K562 (cell line): ENCODE results near the gene TEP1. TPM values are rescaled to one million over a fixed set of nuclear protein-coding genes. Genes with fewer than 3 reads are reported as not detected.

Experiments
- ATF3 ChIP-seq, 2 experiments: fragments of 450-650 bp in 1 of 2; sonication (generic) in 1 of 2; formaldehyde crosslinking in 1 of 2; IDR thresholded peaks in 1 of 2; conservative IDR thresholded peaks in 1 of 2; 2 replicates each; pipeline versions ENCODE4 v1.6.1 to v1.8.1; 2016 to 2023; ENCODE audit warnings: mild to moderate bottlenecking in 2 of 2, moderate library complexity in 2 of 2, inconsistent platforms in 1 of 2, missing genetic modification reagents in 1 of 2
- CBFA2T2 ChIP-seq: fragments of 450-650 bp; conservative IDR thresholded peaks from 2 replicates; pipeline ENCODE4 v1.6.1; 2017; ENCODE audit warnings: mild to moderate bottlenecking
- CBFA2T3 ChIP-seq: fragments of 450-650 bp; IDR thresholded peaks from 2 replicates; pipeline ENCODE4 v1.6.1; 2017
- EP300 ChIP-seq: IDR thresholded peaks from 2 replicates; pipeline ENCODE4 v1.6.1; 2012; ENCODE audit warnings: low read length, improper control_type of control experiment
- FOXA1 ChIP-seq: fragments of 450-650 bp; IDR thresholded peaks from 2 replicates; pipeline ENCODE4 v1.6.1; 2016; ENCODE audit warnings: mild to moderate bottlenecking, borderline replicate concordance
- GTF2F1 ChIP-seq: IDR thresholded peaks from 2 replicates; pipeline ENCODE4 v1.6.1; 2011; ENCODE audit warnings: low read depth, low read length, improper control_type of control experiment
- HDAC1 ChIP-seq, 2 experiments: fragments of 450-650 bp; IDR thresholded peaks; 2 replicates each; pipeline ENCODE4 v1.6.1; 2016 to 2017; ENCODE audit warnings: inconsistent platforms in 1 of 2, mild to moderate bottlenecking in 1 of 2, moderate library complexity in 1 of 2
- MYC ChIP-seq, 2 experiments: fragments of 250-450 bp in 1 of 2; sonication (Bioruptor Pico) in 1 of 2; IDR thresholded peaks; 2 replicates each; pipeline versions ENCODE4 v1.5.1 to v1.6.1; 2012 to 2021; ENCODE audit warnings: low read depth in 2 of 2, borderline replicate concordance in 1 of 2, improper control_type of control experiment in 1 of 2, low read length in 1 of 2, mild to moderate bottlenecking in 1 of 2, moderate library complexity in 1 of 2
- PML ChIP-seq: IDR thresholded peaks from 2 replicates; pipeline ENCODE4 v1.6.1; 2012; ENCODE audit warnings: low read length, inconsistent platforms
- POLR2H ChIP-seq: IDR thresholded peaks from 2 replicates; pipeline ENCODE4 v1.6.1; 2016; ENCODE audit warnings: missing genetic modification characterization, low read depth, mild to moderate bottlenecking, control low read depth, missing compliant biosample characterization, moderate library complexity
- RAD51 ChIP-seq: fragments of 450-650 bp; IDR thresholded peaks from 2 replicates; pipeline ENCODE4 v1.7.1; 2016; ENCODE audit warnings: low read depth, mild to moderate bottlenecking, borderline replicate concordance
- SMAD2 ChIP-seq: fragments of 150-350 bp; IDR thresholded peaks from 2 replicates; pipeline ENCODE4 v1.6.1; 2014; ENCODE audit warnings: low read depth, mild to moderate bottlenecking, low read length
- TCF3 ChIP-seq: sonication (generic); formaldehyde crosslinking; IDR thresholded peaks from 2 replicates; pipeline ENCODE4 v1.4.0; 2020; ENCODE audit warnings: mild to moderate bottlenecking, missing genetic modification reagents
- ZFPM2 ChIP-seq: fragments of 250-450 bp; sonication (Bioruptor Pico); IDR thresholded peaks from 2 replicates; pipeline ENCODE4 v1.5.1; 2022; ENCODE audit warnings: mild to moderate bottlenecking
- ZKSCAN1 ChIP-seq: fragments of 150-350 bp; IDR thresholded peaks from 2 replicates; pipeline ENCODE4 v1.6.1; 2016; ENCODE audit warnings: low read depth, low read length
- ZNF551 ChIP-seq: fragments of 250-450 bp; sonication (Bioruptor Pico); IDR thresholded peaks from 2 replicates; pipeline ENCODE4 v1.5.0; 2021; ENCODE audit warnings: mild to moderate bottlenecking, moderate library complexity
- ZNF589 ChIP-seq: fragments of 200-800 bp; sonication (Bioruptor generic); IDR thresholded peaks from 2 replicates; pipeline ENCODE4 v1.6.1; 2016; ENCODE audit warnings: low read depth, missing genetic modification characterization, missing compliant biosample characterization
- ZNF695 ChIP-seq: fragments of 450-650 bp; formaldehyde crosslinking; IDR thresholded peaks from 2 replicates; pipeline ENCODE4 v1.4.0; 2020; ENCODE audit warnings: mild to moderate bottlenecking, moderate library complexity
- ZNF696 ChIP-seq: fragments of 250-450 bp; sonication (Bioruptor Pico); conservative IDR thresholded peaks from 2 replicates; pipeline ENCODE4 v1.4.0; 2020; ENCODE audit warnings: mild to moderate bottlenecking, moderate library complexity
- ZSCAN29 ChIP-seq: fragments of 450-650 bp; IDR thresholded peaks from 2 replicates; pipeline ENCODE4 v1.6.1; 2017
- polyA plus RNA-seq, 8 experiments: library from polyadenylated mRNA; depleted of rRNA in 4 of 8; stranded (reverse) in 5 of 8; unstranded in 3 of 8; fragments of >200 nt; fragmentation: Nextera tagmentation in 2 of 8; fragmentation: Illumina TruSeq in 1 of 8; extraction: Ambion mirVana in 2 of 8; extraction: Trizol in 1 of 8; gene quantifications; 2 replicates each; pipeline versions ENCODE4 v1.2.1 to v1.2.3, GENCODE V29; 2011 to 2014; ENCODE audit warnings: inconsistent platforms in 1 of 8, missing spikeins in 1 of 8
- total RNA-seq, 7 experiments: library from RNA; depleted of rRNA in 6 of 7; stranded (reverse); fragments of >200 nt in 6 of 7; fragmentation: Illumina TruSeq in 2 of 7; extraction: Trizol in 2 of 7; gene quantifications; 2 replicates each; pipeline versions ENCODE4 v1.2.1 to v1.2.3, GENCODE V29; 2011 to 2021; ENCODE audit warnings: low replicate concordance in 1 of 7
- TF ChIP-seq, protein P1 (sequence below): fragments of 250-450 bp; sonication (Bioruptor Pico); IDR thresholded peaks from 2 replicates; pipeline ENCODE4 v1.9.0; 2021; ENCODE audit warnings: mild to moderate bottlenecking
- TF ChIP-seq, protein P2 (sequence below): fragments of 450-650 bp; IDR thresholded peaks from 2 replicates; pipeline ENCODE4 v1.6.1; 2018; ENCODE audit not compliant: partially characterized antibody
- TF ChIP-seq, protein P3 (sequence below): IDR thresholded peaks from 2 replicates; pipeline ENCODE4 v1.6.1; 2014; ENCODE audit warnings: antibody characterized with exemption

Gene TEP1
- total and polyA plus RNA-seq, 9 of the 15 experiments (the other 6 are each of a cell fraction or from before 2014, with no cell fraction given) = 1.0 to 12.2 (median 7.1) TPM

- no peak for TF ChIP-seq FOXA1
- TF ChIP-seq ZKSCAN1 = no peak
- TF ChIP-seq CBFA2T2 = no peak
- TF ChIP-seq, protein P1, sequence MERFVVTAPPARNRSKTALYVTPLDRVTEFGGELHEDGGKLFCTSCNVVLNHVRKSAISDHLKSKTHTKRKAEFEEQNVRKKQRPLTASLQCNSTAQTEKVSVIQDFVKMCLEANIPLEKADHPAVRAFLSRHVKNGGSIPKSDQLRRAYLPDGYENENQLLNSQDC = no peak
- no peak for TF ChIP-seq ZNF695 (CRISPR knock-in tag)
- TF ChIP-seq ZSCAN29 = no peak
- no peak for TF ChIP-seq ZNF589 (CRISPR knock-in tag)
- TF ChIP-seq, protein P2, sequence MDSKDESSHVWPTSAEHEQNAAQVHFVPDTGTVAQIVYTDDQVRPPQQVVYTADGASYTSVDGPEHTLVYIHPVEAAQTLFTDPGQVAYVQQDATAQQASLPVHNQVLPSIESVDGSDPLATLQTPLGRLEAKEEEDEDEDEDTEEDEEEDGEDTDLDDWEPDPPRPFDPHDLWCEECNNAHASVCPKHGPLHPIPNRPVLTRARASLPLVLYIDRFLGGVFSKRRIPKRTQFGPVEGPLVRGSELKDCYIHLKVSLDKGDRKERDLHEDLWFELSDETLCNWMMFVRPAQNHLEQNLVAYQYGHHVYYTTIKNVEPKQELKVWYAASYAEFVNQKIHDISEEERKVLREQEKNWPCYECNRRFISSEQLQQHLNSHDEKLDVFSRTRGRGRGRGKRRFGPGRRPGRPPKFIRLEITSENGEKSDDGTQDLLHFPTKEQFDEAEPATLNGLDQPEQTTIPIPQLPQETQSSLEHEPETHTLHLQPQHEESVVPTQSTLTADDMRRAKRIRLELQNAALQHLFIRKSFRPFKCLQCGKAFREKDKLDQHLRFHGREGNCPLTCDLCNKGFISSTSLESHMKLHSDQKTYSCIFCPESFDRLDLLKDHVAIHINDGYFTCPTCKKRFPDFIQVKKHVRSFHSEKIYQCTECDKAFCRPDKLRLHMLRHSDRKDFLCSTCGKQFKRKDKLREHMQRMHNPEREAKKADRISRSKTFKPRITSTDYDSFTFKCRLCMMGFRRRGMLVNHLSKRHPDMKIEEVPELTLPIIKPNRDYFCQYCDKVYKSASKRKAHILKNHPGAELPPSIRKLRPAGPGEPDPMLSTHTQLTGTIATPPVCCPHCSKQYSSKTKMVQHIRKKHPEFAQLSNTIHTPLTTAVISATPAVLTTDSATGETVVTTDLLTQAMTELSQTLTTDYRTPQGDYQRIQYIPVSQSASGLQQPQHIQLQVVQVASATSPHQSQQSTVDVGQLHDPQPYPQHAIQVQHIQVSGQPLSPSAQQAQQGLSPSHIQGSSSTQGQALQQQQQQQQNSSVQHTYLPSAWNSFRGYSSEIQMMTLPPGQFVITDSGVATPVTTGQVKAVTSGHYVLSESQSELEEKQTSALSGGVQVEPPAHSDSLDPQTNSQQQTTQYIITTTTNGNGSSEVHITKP = no peak
- no peak for TF ChIP-seq EP300
- no peak for TF ChIP-seq ZNF551 (CRISPR knock-in tag)
- TF ChIP-seq ATF3 (IDR thresholded peaks at IDR 0.05) = peak; percentile 95
- no peak for TF ChIP-seq ATF3 (CRISPR knock-in tag; conservative IDR thresholded peaks at IDR 0.05)
- no peak for TF ChIP-seq ZNF696 (CRISPR knock-in tag)
- TF ChIP-seq PML = peak; percentile 48; the same call in 1 of the 2 replicates
- no peak for TF ChIP-seq RAD51
- TF ChIP-seq CBFA2T3 = no peak
- TF ChIP-seq HDAC1 (IDR thresholded peaks at IDR 0.05) = peak; percentile 26 to 94; a peak in 3 of 4 replicates
- TF ChIP-seq GTF2F1 = no peak
- TF ChIP-seq SMAD2 = no peak
- TF ChIP-seq ZFPM2 (CRISPR knock-in tag) = no peak
- TF ChIP-seq, protein P3, sequence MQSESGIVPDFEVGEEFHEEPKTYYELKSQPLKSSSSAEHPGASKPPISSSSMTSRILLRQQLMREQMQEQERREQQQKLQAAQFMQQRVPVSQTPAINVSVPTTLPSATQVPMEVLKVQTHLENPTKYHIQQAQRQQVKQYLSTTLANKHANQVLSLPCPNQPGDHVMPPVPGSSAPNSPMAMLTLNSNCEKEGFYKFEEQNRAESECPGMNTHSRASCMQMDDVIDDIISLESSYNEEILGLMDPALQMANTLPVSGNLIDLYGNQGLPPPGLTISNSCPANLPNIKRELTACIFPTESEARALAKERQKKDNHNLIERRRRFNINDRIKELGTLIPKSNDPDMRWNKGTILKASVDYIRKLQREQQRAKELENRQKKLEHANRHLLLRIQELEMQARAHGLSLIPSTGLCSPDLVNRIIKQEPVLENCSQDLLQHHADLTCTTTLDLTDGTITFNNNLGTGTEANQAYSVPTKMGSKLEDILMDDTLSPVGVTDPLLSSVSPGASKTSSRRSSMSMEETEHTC = no peak
- TF ChIP-seq POLR2H (tag) = peak; percentile 54
- peak; percentile 92 for TF ChIP-seq MYC (IDR thresholded peaks at IDR 0.05; ENCODE audit: low read depth, low read length)
- no peak for TF ChIP-seq MYC (CRISPR knock-in tag; IDR thresholded peaks at IDR 0.05; ENCODE audit: borderline replicate concordance, low read depth)
- no peak for TF ChIP-seq TCF3 (CRISPR knock-in tag)
Observed at GRCh38 chr14:20332788-20333493, 80.4 kb downstream of the TEP1 start, which contains the start of gene CCNB1IP1 (continued).
